Hepatocyte (in vitro differentiated cells): ENCODE data around the gene CAPZB.

ENCODE experiments used
- EZH2 ChIP-seq: fragments of 200-600 bp; sonication (generic); IDR thresholded peaks from 2 replicates; pipeline ENCODE4 v1.6.1; 2016; ENCODE audit warnings: antibody characterized with exemption, mild to moderate bottlenecking, borderline replicate concordance
- TF ChIP-seq, protein P1 (sequence below): fragments of 200-600 bp; sonication (generic); IDR thresholded peaks from 2 replicates; pipeline ENCODE4 v1.5.1; 2016; ENCODE audit warnings: antibody characterized with exemption, mild to moderate bottlenecking; ENCODE audit not compliant: poor library complexity

GRCh38 chr1:19477284-19478249, 7.8 kb downstream of the CAPZB start:
- TF ChIP-seq, protein P1, sequence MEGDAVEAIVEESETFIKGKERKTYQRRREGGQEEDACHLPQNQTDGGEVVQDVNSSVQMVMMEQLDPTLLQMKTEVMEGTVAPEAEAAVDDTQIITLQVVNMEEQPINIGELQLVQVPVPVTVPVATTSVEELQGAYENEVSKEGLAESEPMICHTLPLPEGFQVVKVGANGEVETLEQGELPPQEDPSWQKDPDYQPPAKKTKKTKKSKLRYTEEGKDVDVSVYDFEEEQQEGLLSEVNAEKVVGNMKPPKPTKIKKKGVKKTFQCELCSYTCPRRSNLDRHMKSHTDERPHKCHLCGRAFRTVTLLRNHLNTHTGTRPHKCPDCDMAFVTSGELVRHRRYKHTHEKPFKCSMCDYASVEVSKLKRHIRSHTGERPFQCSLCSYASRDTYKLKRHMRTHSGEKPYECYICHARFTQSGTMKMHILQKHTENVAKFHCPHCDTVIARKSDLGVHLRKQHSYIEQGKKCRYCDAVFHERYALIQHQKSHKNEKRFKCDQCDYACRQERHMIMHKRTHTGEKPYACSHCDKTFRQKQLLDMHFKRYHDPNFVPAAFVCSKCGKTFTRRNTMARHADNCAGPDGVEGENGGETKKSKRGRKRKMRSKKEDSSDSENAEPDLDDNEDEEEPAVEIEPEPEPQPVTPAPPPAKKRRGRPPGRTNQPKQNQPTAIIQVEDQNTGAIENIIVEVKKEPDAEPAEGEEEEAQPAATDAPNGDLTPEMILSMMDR, result no peak
- TF ChIP-seq EZH2, result no peak
